IMR-90 (cell line): ENCODE results near the gene NUDT1. TPM values are rescaled to one million over a fixed set of nuclear protein-coding genes. Genes with fewer than 3 reads are reported as not detected.

ENCODE experiments used
- ATAC-seq: fragments of 200-7000 bp; cut with Tn5 transposase; 2 replicates; pipeline ENCODE4 v1.9.1; 2020; ENCODE audit warnings: low read depth, mild to moderate bottlenecking, moderate library complexity
- BruUV-seq: library from RNA; stranded (reverse); fragments of 400-500 nt; replicated peaks from 2 replicates; lab custom pipeline; 2021; lab: Mats Ljungman, UMichigan
- CTCF ChIA-PET: fragments of 300-600 bp; formaldehyde crosslinking; extraction: SDS; loops from one replicate; lab custom pipeline; 2021; ENCODE audit warnings: antibody characterized with exemption; lab: Yijun Ruan, JAX
- POLR2A ChIA-PET: fragments of 300-600 bp; sonication (Branson Sonifier 250); formaldehyde crosslinking; loops from one replicate; lab custom pipeline; 2022; ENCODE audit warnings: antibody characterized with exemption; ENCODE audit not compliant: unreplicated experiment; lab: Charles Lee
- DNase-seq: peaks from one replicate; pipeline ENCODE4 v3.0.0; 2013
- H2AFZ ChIP-seq: replicated peaks from 2 replicates; pipeline ENCODE3; 2013; ENCODE audit warnings: low read length, mild to moderate bottlenecking; ENCODE audit not compliant: poor library complexity
- H2AK5ac ChIP-seq: 2 replicates; pipeline ENCODE4 v1.6.1; 2013; ENCODE audit warnings: low read depth, low read length, inconsistent platforms
- H2AK9ac ChIP-seq: replicated peaks from 2 replicates; pipeline ENCODE3; 2013; ENCODE audit warnings: mild to moderate bottlenecking, low read depth, low read length, moderate library complexity; ENCODE audit not compliant: poor library complexity
- H2BK120ac ChIP-seq: 2 replicates; pipeline ENCODE4 v1.6.1; 2013; ENCODE audit warnings: low read depth, low read length, inconsistent platforms
- H2BK15ac ChIP-seq: 3 replicates; pipeline ENCODE4 v1.6.1; 2013; ENCODE audit warnings: low read depth, low read length, inconsistent platforms
- H2BK20ac ChIP-seq: 2 replicates; pipeline ENCODE4 v1.6.1; 2013; ENCODE audit warnings: low read depth, mild to moderate bottlenecking, inconsistent platforms, low read length, moderate library complexity
- H2BK5ac ChIP-seq: 2 replicates; pipeline ENCODE4 v1.6.1; 2013; ENCODE audit warnings: mild to moderate bottlenecking, low read depth, low read length, inconsistent platforms; ENCODE audit not compliant: poor library complexity, severe bottlenecking
- H3K14ac ChIP-seq: replicated peaks from 2 replicates; pipeline ENCODE4 v1.6.1; 2013; ENCODE audit warnings: low read depth, low read length, inconsistent platforms
- H3K18ac ChIP-seq: 2 replicates; pipeline ENCODE4 v1.6.1; 2013; ENCODE audit warnings: low read depth, low read length, control low read depth
- H3K23ac ChIP-seq: 2 replicates; pipeline ENCODE4 v1.6.1; 2013; ENCODE audit warnings: low read depth, low read length, inconsistent platforms
- H3K27ac ChIP-seq: 2 replicates; pipeline ENCODE4 v1.5.1; 2013; ENCODE audit warnings: mild to moderate bottlenecking, control low read depth, low read length; ENCODE audit not compliant: insufficient read depth
- H3K27me3 ChIP-seq: 2 replicates; pipeline ENCODE4 v1.6.1; 2013; ENCODE audit warnings: low read length; ENCODE audit not compliant: control insufficient read depth, insufficient read depth
- H3K36me3 ChIP-seq: 2 replicates; pipeline ENCODE4 v1.6.1; 2013; ENCODE audit warnings: low read length, mixed read lengths; ENCODE audit not compliant: control insufficient read depth, insufficient read depth
- H3K4ac ChIP-seq: 2 replicates; pipeline ENCODE4 v1.6.1; 2013; ENCODE audit warnings: low read depth, low read length, inconsistent platforms
- H3K4me1 ChIP-seq: 2 replicates; pipeline ENCODE4 v1.6.1; 2013; ENCODE audit warnings: low read length, mixed read lengths; ENCODE audit not compliant: control insufficient read depth, insufficient read depth
- H3K4me2 ChIP-seq: 2 replicates; pipeline ENCODE4 v1.6.1; 2013; ENCODE audit warnings: low read depth, mild to moderate bottlenecking, control low read depth, low read length, moderate library complexity
- H3K4me3 ChIP-seq: 2 replicates; pipeline ENCODE4 v1.5.1; 2013; ENCODE audit warnings: low read depth, mild to moderate bottlenecking, control low read depth, low read length, moderate library complexity; ENCODE audit not compliant: insufficient read depth
- H3K56ac ChIP-seq: 2 replicates; pipeline ENCODE4 v1.6.1; 2013; ENCODE audit warnings: low read length, inconsistent platforms; ENCODE audit not compliant: insufficient read depth; ENCODE audit errors: extremely low read depth
- H3K79me1 ChIP-seq, 2 experiments: 2 replicates each; pipeline ENCODE4 v1.6.1; 2013; ENCODE audit warnings: low read length in 2 of 2, inconsistent platforms in 1 of 2, low read depth in 1 of 2
- H3K9ac ChIP-seq: 2 replicates; pipeline ENCODE4 v1.6.1; 2013; ENCODE audit warnings: low read depth, low read length, control low read depth
- H3K9me1 ChIP-seq: 2 replicates; pipeline ENCODE4 v1.6.1; 2013; ENCODE audit warnings: low read length, inconsistent platforms; ENCODE audit not compliant: insufficient read depth
- H3K9me3 ChIP-seq: 2 replicates; pipeline ENCODE4 v1.6.1; 2013; ENCODE audit warnings: low read length; ENCODE audit not compliant: control insufficient read depth, insufficient read depth
- H4K20me1 ChIP-seq: 2 replicates; pipeline ENCODE4 v1.6.1; 2013; ENCODE audit warnings: low read length, inconsistent platforms; ENCODE audit not compliant: insufficient read depth
- H4K5ac ChIP-seq: 2 replicates; pipeline ENCODE4 v1.6.1; 2013; ENCODE audit warnings: mild to moderate bottlenecking, low read depth, low read length, control low read depth
- H4K8ac ChIP-seq, 2 experiments: 2 replicates each; pipeline ENCODE4 v1.6.1; 2013; ENCODE audit warnings: low read depth in 2 of 2, low read length in 2 of 2, control low read depth in 1 of 2, inconsistent platforms in 1 of 2
- H4K91ac ChIP-seq: 2 replicates; pipeline ENCODE4 v1.6.1; 2013; ENCODE audit warnings: low read depth, low read length, inconsistent platforms; ENCODE audit not compliant: insufficient read depth
- CEBPB ChIP-seq: IDR thresholded peaks from 2 replicates; pipeline ENCODE4 v1.6.1; 2012; ENCODE audit warnings: low read depth, low read length, improper control_type of control experiment
- CHD1 ChIP-seq: IDR thresholded peaks from 2 replicates; pipeline ENCODE4 v1.6.1; 2012; ENCODE audit warnings: low read depth, low read length, improper control_type of control experiment
- FOS ChIP-seq: fragments of 150-350 bp; IDR thresholded peaks from 2 replicates; pipeline ENCODE4 v1.6.1; 2016; ENCODE audit warnings: low read depth, low read length
- MAFK ChIP-seq: IDR thresholded peaks from 2 replicates; pipeline ENCODE4 v1.6.1; 2012; ENCODE audit warnings: low read depth, low read length, improper control_type of control experiment
- MAZ ChIP-seq: IDR thresholded peaks from 2 replicates; pipeline ENCODE4 v1.6.1; 2012; ENCODE audit warnings: low read depth, mild to moderate bottlenecking, low read length, improper control_type of control experiment, moderate library complexity, borderline replicate concordance
- MXI1 ChIP-seq: IDR thresholded peaks from 2 replicates; pipeline ENCODE4 v1.6.1; 2012; ENCODE audit warnings: low read depth, mild to moderate bottlenecking, low read length, moderate library complexity, borderline replicate concordance
- NFE2L2 ChIP-seq: fragments of 150-350 bp; IDR thresholded peaks from 2 replicates; pipeline ENCODE4 v1.6.1; 2016; ENCODE audit warnings: low read depth, mild to moderate bottlenecking, low read length
- POLR2A ChIP-seq: IDR thresholded peaks from 2 replicates; pipeline ENCODE4 v1.6.1; 2012; ENCODE audit warnings: mild to moderate bottlenecking, low read depth, low read length
- RAD21 ChIP-seq: IDR thresholded peaks from 2 replicates; pipeline ENCODE4 v1.6.1; 2012; ENCODE audit warnings: low read length, improper control_type of control experiment
- RCOR1 ChIP-seq: IDR thresholded peaks from 2 replicates; pipeline ENCODE4 v1.6.1; 2012; ENCODE audit warnings: mild to moderate bottlenecking, low read length, improper control_type of control experiment; ENCODE audit not compliant: insufficient replicate concordance
- RFX5 ChIP-seq: IDR thresholded peaks from 2 replicates; pipeline ENCODE4 v1.8.0; 2012; ENCODE audit warnings: low read depth, mild to moderate bottlenecking, low read length, moderate library complexity
- WGBS, 2 experiments: methylation state at CpG; one replicate each; pipeline versions ENCODE4 v1.1.5 to v1.1.7; 2013; ENCODE audit warnings: missing lambda C conversion rate in 2 of 2; ENCODE audit not compliant: insufficient read length in 1 of 2; ENCODE audit errors: extremely low coverage in 2 of 2; 5-methylcytosine and 5-hydroxymethylcytosine counted together
- dilution Hi-C: fragments of 300-500 bp; cut with HindIII; formaldehyde crosslinking; loops from one replicate; pipeline ENCODE4 v1.14.3; 2018; ENCODE audit warnings: low sequenced_read_pairs; ENCODE audit not compliant: unreplicated experiment
- in situ Hi-C: fragments of 300-500 bp; cut with MboI; formaldehyde crosslinking; loops from 3 replicates; pipeline ENCODE4 v1.14.3; 2019; ENCODE audit warnings: low sequenced_read_pairs, inconsistent platforms, mixed read lengths
- intact Hi-C: fragments of 100-400 bp; cut with micrococcal nuclease; formaldehyde crosslinking; loops from 2 replicates; pipeline ENCODE4 v1.10.0; 2022
- polyA plus RNA-seq, 3 experiments: library from polyadenylated mRNA; depleted of rRNA; stranded (reverse); fragments of >200 nt; gene quantifications; 2 replicates each; pipeline ENCODE4 v1.2.3, GENCODE V29; 2012; ENCODE audit warnings: low replicate concordance in 1 of 3
- total RNA-seq: library from RNA; depleted of rRNA; stranded (reverse); fragments of >200 nt; gene quantifications from 2 replicates; pipeline ENCODE4 v1.2.3, GENCODE V29; 2012
- TF ChIP-seq, protein P1 (sequence below): fragments of 150-350 bp; IDR thresholded peaks from 2 replicates; pipeline ENCODE4 v1.6.1; 2016; ENCODE audit warnings: low read depth, mild to moderate bottlenecking, low read length, moderate library complexity, borderline replicate concordance
- TF ChIP-seq, protein P2 (sequence below): fragments of 150-350 bp; IDR thresholded peaks from 2 replicates; pipeline ENCODE4 v1.6.1; 2017; ENCODE audit warnings: mild to moderate bottlenecking, antibody characterized with exemption, low read length, low read depth
- TF ChIP-seq, protein P3 (sequence below): conservative IDR thresholded peaks from 2 replicates; pipeline ENCODE4 v1.5.1; 2012; ENCODE audit warnings: mild to moderate bottlenecking, low read depth, low read length, improper control_type of control experiment

Gene NUDT1
- total and polyA plus RNA-seq, 2 of the 4 experiments (the other 2 are of a cell fraction): 33.4 to 49.1 TPM

DNA sequence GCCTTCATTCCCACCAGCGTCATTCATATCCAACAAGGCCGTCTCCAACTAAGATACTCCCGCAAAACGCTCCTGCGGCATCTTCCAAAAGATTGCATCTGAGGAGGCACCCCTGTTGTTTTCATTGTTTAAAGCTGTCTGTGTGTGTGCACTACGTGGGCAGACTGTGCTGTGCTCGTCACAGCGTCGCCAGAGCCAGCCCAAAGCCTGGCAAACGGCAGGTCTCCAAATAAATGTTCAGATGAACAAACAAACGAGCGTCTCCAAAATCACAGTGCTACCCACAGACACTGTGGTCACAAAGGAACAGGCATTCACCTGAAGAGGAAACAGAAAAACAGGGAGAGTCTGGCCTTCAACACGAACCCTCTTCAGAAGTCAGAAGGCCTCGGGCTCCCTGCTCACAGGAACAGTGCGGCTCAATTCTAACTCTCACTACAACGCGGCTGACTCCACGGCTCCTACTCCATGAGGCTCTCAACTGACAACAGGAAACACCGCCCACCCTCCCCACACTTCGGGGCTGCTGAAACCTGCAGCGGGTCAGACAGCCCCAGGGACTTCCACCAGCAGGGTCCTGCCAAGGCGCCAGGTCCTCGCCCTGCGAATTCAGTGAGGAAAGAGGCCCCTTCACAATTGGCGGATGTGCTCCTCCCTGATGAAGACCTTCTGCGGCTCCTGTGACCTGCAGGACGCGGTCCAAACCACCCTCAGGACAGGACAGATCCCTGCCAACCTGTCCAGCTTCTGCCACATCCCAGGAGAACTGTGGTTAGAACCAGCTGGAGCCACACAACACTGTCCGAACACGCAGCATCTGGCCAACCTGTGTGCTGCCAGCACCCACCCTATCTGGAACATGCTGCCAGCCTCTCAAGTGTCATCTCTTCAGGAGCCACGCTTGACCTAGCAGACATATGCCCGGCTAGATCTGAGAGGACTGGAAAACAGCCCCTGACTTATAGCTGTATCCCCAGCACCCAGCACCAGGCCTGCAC, 45.3 kb upstream of the NUDT1 start:
- intact Hi-C loops (no loop called here), in situ Hi-C loops (no loop called here)
- TF ChIP-seq, protein P1, sequence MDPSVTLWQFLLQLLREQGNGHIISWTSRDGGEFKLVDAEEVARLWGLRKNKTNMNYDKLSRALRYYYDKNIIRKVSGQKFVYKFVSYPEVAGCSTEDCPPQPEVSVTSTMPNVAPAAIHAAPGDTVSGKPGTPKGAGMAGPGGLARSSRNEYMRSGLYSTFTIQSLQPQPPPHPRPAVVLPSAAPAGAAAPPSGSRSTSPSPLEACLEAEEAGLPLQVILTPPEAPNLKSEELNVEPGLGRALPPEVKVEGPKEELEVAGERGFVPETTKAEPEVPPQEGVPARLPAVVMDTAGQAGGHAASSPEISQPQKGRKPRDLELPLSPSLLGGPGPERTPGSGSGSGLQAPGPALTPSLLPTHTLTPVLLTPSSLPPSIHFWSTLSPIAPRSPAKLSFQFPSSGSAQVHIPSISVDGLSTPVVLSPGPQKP: no peak
- TF ChIP-seq MAFK (no peak), CEBPB (no peak), MAZ (no peak), RAD21 (no peak), FOS (no peak), RCOR1 (no peak), POLR2A (no peak), CHD1 (no peak), NFE2L2 (no peak), RFX5 (no peak), MXI1 (no peak)
- TF ChIP-seq, protein P2, sequence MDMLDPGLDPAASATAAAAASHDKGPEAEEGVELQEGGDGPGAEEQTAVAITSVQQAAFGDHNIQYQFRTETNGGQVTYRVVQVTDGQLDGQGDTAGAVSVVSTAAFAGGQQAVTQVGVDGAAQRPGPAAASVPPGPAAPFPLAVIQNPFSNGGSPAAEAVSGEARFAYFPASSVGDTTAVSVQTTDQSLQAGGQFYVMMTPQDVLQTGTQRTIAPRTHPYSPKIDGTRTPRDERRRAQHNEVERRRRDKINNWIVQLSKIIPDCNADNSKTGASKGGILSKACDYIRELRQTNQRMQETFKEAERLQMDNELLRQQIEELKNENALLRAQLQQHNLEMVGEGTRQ: no peak
- TF ChIP-seq, protein P3, sequence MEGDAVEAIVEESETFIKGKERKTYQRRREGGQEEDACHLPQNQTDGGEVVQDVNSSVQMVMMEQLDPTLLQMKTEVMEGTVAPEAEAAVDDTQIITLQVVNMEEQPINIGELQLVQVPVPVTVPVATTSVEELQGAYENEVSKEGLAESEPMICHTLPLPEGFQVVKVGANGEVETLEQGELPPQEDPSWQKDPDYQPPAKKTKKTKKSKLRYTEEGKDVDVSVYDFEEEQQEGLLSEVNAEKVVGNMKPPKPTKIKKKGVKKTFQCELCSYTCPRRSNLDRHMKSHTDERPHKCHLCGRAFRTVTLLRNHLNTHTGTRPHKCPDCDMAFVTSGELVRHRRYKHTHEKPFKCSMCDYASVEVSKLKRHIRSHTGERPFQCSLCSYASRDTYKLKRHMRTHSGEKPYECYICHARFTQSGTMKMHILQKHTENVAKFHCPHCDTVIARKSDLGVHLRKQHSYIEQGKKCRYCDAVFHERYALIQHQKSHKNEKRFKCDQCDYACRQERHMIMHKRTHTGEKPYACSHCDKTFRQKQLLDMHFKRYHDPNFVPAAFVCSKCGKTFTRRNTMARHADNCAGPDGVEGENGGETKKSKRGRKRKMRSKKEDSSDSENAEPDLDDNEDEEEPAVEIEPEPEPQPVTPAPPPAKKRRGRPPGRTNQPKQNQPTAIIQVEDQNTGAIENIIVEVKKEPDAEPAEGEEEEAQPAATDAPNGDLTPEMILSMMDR: no peak

More for the DNA sequence above, 45.3 kb upstream of the NUDT1 start:
- ChIA-PET CTCF (no interaction called here), POLR2A (no interaction called here)
- Histone ChIP-seq H3K79me1 (peaks cover 6 to 20% of the 10 kb centered on the region in 2 experiments; a peak in 3 of 4 replicates), H3K4me3 (no peak overlapping the region), H3K27ac (no peak overlapping the region), H4K5ac (no peak overlapping the region), H3K56ac (no peak overlapping the region), H2BK120ac (no peak overlapping the region), H3K4ac (no peak overlapping the region), H2AFZ (no peak overlapping the region), H3K4me1 (no peaks in the 10 kb centered on the region), H3K4me2 (no peak overlapping the region), H3K36me3 (peaks cover 24% of the 10 kb centered on the region), H2AK5ac (no peak overlapping the region), H2AK9ac (no peak overlapping the region), H4K91ac (no peak overlapping the region), H3K9ac (no peak overlapping the region), H3K18ac (no peak overlapping the region), H2BK5ac (no peak overlapping the region), H2BK15ac (no peak overlapping the region), H2BK20ac (no peak overlapping the region), H3K9me1 (no peaks in the 10 kb centered on the region), H3K14ac (no peak overlapping the region; the same call in 1 of the 2 replicates), H3K27me3 (no peaks in the 10 kb centered on the region), H4K8ac (no peak overlapping the region), H3K9me3 (no peaks in the 10 kb centered on the region), H4K20me1 (no peaks in the 10 kb centered on the region; the same call in 1 of the 2 replicates), H3K23ac (no peak overlapping the region)
- ATAC-seq (no peak), DNase-seq (no peak)
- dilution Hi-C loops: no loop called here
- 90% methylated on average over 20 of the region's 32 CpGs; no CpG with 5 or more reads in 1 of the 2 experiments for WGBS, 2 experiments
- no TSS peak for BruUV-seq
